K562 (cell line): ENCODE measurements around the gene VEGFA. TPM values are rescaled to one million over a fixed set of nuclear protein-coding genes. Genes with fewer than 3 reads are reported as not detected.

Source experiments
- CBX3 ChIP-seq, 2 experiments: IDR thresholded peaks; 1 replicate in 1 of 2; 2 replicates in 1 of 2; pipeline ENCODE4 v1.6.1; 2012; ENCODE audit warnings: inconsistent platforms in 2 of 2, low read length in 2 of 2, borderline replicate concordance in 1 of 2, control low read depth in 1 of 2
- CXXC5 ChIP-seq: fragments of 250-450 bp; sonication (Bioruptor Pico); IDR thresholded peaks from 2 replicates; pipeline ENCODE4 v1.8.0; 2022; ENCODE audit warnings: inconsistent platforms, mild to moderate bottlenecking, moderate library complexity
- MTF1 ChIP-seq: fragments of 250-450 bp; sonication (Bioruptor Pico); IDR thresholded peaks from 2 replicates; pipeline ENCODE4 v1.9.0; 2021; ENCODE audit warnings: moderate library complexity, mild to moderate bottlenecking, inconsistent platforms, borderline replicate concordance
- NFIX ChIP-seq: fragments of 250-450 bp; sonication (Bioruptor Pico); IDR thresholded peaks from 2 replicates; pipeline ENCODE4 v1.4.0; 2020; ENCODE audit warnings: low read depth, mild to moderate bottlenecking, moderate library complexity
- NR4A1 ChIP-seq, 2 experiments: fragments of 250-450 bp in 1 of 2; fragments of 450-650 bp in 1 of 2; sonication (Bioruptor Pico) in 1 of 2; IDR thresholded peaks; 2 replicates each; pipeline versions ENCODE4 v1.4.0 to v1.6.1; 2016 to 2020; ENCODE audit warnings: mild to moderate bottlenecking in 2 of 2, missing compliant biosample characterization in 1 of 2, missing genetic modification characterization in 1 of 2, moderate library complexity in 1 of 2
- POLR3G ChIP-seq: IDR thresholded peaks from 2 replicates; pipeline ENCODE4 v1.6.1; 2011; ENCODE audit not compliant: insufficient read length, insufficient replicate concordance; ENCODE audit errors: extremely low read depth
- SRF ChIP-seq, 2 experiments: fragments of 250-450, 450-650 bp in 1 of 2; sonication (Bioruptor Pico) in 1 of 2; sonication (generic) in 1 of 2; formaldehyde crosslinking; IDR thresholded peaks; 2 replicates each; pipeline versions ENCODE4 v1.5.0 to v1.5.1; 2020 to 2022; ENCODE audit warnings: mild to moderate bottlenecking in 1 of 2, missing genetic modification reagents in 1 of 2
- SRSF9 ChIP-seq: fragments of 200-400 bp; formaldehyde crosslinking; IDR thresholded peaks from 2 replicates; pipeline ENCODE4 v1.6.1; 2017; ENCODE audit warnings: low read depth, low read length, borderline replicate concordance
- ZFP1 ChIP-seq: fragments of 450-650 bp; formaldehyde crosslinking; IDR thresholded peaks from 2 replicates; pipeline ENCODE4 v1.4.0; 2020; ENCODE audit warnings: mild to moderate bottlenecking, mixed read lengths
- ZNF41 ChIP-seq: fragments of 250-450 bp; sonication (Bioruptor Pico); conservative IDR thresholded peaks from 2 replicates; pipeline ENCODE4 v1.4.0; 2020; ENCODE audit warnings: mild to moderate bottlenecking
- polyA plus RNA-seq, 8 experiments: library from polyadenylated mRNA; depleted of rRNA in 4 of 8; stranded (reverse) in 5 of 8; unstranded in 3 of 8; fragments of >200 nt; fragmentation: Nextera tagmentation in 2 of 8; fragmentation: Illumina TruSeq in 1 of 8; extraction: Ambion mirVana in 2 of 8; extraction: Trizol in 1 of 8; gene quantifications; 2 replicates each; pipeline versions ENCODE4 v1.2.1 to v1.2.3, GENCODE V29; 2011 to 2014; ENCODE audit warnings: inconsistent platforms in 1 of 8, missing spikeins in 1 of 8
- total RNA-seq, 7 experiments: library from RNA; depleted of rRNA in 6 of 7; stranded (reverse); fragments of >200 nt in 6 of 7; fragmentation: Illumina TruSeq in 2 of 7; extraction: Trizol in 2 of 7; gene quantifications; 2 replicates each; pipeline versions ENCODE4 v1.2.1 to v1.2.3, GENCODE V29; 2011 to 2021; ENCODE audit warnings: low replicate concordance in 1 of 7
- TF ChIP-seq, protein P1 (sequence below): fragments of 200-800 bp; sonication (Bioruptor generic); IDR thresholded peaks from 2 replicates; pipeline ENCODE4 v1.6.1; 2016; ENCODE audit warnings: missing genetic modification characterization, missing compliant biosample characterization
- TF ChIP-seq, protein P2 (sequence below): sonication (generic); formaldehyde crosslinking; IDR thresholded peaks from 2 replicates; pipeline ENCODE4 v1.8.0; 2022; ENCODE audit warnings: mild to moderate bottlenecking, missing genetic modification reagents
- TF ChIP-seq, protein P3 (sequence below): fragments of 450-650 bp; IDR thresholded peaks from 2 replicates; pipeline ENCODE4 v1.6.1; 2016; ENCODE audit warnings: mild to moderate bottlenecking
- TF ChIP-seq, protein P4 (sequence below), 2 experiments: fragments of 150-350 bp in 1 of 2; IDR thresholded peaks; 2 replicates each; pipeline ENCODE4 v1.6.1; 2012 to 2016; ENCODE audit warnings: low read depth in 2 of 2, low read length in 2 of 2, mild to moderate bottlenecking in 1 of 2, moderate library complexity in 1 of 2

The VEGFA gene
- total and polyA plus RNA-seq, 9 of the 15 experiments (the other 6 are each of a cell fraction or from before 2014, with no cell fraction given): 14.0 to 271 (median 124) TPM

DNA sequence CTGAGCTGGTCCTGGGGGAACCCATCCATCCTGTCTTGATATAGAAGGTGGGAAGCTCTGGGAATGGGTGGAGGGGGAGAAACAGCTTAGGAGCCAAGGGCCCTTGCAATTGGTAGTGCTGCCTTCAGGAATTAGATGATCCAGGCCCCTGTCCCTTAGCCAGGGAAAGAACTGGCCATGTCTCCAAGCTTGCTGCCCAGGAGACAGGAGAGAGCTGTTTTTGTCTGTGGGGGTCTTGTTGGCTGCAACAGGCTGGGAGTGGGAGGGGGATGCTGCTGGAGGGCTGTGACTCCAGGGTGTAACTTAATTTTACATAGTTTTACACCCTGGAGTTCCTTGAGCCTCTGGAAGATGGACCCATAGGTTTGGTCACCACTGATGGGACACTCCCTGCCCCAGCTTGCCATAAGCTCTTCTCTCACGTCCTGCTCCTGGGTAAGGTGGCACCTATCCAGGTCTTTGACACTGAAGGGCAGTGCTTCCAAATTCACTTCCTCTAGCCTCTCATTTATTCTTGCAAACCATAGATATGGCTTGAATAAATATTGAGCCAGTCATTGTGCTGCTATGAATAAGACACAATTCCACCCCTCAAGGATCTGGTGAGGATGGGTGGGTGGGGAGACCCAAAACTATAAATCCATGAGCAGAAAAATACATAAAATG, 16.8 kb downstream of the VEGFA start (continued):
- TF ChIP-seq, protein P1, sequence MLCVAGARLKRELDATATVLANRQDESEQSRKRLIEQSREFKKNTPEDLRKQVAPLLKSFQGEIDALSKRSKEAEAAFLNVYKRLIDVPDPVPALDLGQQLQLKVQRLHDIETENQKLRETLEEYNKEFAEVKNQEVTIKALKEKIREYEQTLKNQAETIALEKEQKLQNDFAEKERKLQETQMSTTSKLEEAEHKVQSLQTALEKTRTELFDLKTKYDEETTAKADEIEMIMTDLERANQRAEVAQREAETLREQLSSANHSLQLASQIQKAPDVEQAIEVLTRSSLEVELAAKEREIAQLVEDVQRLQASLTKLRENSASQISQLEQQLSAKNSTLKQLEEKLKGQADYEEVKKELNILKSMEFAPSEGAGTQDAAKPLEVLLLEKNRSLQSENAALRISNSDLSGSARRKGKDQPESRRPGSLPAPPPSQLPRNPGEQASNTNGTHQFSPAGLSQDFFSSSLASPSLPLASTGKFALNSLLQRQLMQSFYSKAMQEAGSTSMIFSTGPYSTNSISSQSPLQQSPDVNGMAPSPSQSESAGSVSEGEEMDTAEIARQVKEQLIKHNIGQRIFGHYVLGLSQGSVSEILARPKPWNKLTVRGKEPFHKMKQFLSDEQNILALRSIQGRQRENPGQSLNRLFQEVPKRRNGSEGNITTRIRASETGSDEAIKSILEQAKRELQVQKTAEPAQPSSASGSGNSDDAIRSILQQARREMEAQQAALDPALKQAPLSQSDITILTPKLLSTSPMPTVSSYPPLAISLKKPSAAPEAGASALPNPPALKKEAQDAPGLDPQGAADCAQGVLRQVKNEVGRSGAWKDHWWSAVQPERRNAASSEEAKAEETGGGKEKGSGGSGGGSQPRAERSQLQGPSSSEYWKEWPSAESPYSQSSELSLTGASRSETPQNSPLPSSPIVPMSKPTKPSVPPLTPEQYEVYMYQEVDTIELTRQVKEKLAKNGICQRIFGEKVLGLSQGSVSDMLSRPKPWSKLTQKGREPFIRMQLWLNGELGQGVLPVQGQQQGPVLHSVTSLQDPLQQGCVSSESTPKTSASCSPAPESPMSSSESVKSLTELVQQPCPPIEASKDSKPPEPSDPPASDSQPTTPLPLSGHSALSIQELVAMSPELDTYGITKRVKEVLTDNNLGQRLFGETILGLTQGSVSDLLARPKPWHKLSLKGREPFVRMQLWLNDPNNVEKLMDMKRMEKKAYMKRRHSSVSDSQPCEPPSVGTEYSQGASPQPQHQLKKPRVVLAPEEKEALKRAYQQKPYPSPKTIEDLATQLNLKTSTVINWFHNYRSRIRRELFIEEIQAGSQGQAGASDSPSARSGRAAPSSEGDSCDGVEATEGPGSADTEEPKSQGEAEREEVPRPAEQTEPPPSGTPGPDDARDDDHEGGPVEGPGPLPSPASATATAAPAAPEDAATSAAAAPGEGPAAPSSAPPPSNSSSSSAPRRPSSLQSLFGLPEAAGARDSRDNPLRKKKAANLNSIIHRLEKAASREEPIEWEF (CRISPR knock-in tag): no peak
- TF ChIP-seq, protein P2, sequence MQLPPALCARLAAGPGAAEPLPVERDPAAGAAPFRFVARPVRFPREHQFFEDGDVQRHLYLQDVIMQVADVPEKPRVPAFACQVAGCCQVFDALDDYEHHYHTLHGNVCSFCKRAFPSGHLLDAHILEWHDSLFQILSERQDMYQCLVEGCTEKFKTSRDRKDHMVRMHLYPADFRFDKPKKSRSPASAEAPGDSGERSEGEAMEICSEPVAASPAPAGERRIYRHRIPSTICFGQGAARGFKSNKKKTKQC (CRISPR knock-in tag): peak; percentile 56; the same call in 1 of the 2 replicates
- TF ChIP-seq NFIX (CRISPR knock-in tag) (no peak), CXXC5 (no peak), SRSF9 (no peak), ZFP1 (0 out of 2 replicates have a peak, but pooled peaks have one; percentile 27), ZNF41 (CRISPR knock-in tag) (no peak), SRF (CRISPR knock-in tag; IDR thresholded peaks at IDR 0.05) (0 out of 4 replicates have a peak, but pooled peaks of 1 of the 2 experiments have one; percentile 8), MTF1 (no peak), CBX3 (IDR thresholded peaks at IDR 0.05; ENCODE audit: borderline replicate concordance in 1 of 2, low read length in 2 of 2) (no peak), POLR3G (no peak), NR4A1 (CRISPR knock-in tag; IDR thresholded peaks at IDR 0.05) (no peak), NR4A1 (tag; IDR thresholded peaks at IDR 0.05) (no peak)
- TF ChIP-seq, protein P3, sequence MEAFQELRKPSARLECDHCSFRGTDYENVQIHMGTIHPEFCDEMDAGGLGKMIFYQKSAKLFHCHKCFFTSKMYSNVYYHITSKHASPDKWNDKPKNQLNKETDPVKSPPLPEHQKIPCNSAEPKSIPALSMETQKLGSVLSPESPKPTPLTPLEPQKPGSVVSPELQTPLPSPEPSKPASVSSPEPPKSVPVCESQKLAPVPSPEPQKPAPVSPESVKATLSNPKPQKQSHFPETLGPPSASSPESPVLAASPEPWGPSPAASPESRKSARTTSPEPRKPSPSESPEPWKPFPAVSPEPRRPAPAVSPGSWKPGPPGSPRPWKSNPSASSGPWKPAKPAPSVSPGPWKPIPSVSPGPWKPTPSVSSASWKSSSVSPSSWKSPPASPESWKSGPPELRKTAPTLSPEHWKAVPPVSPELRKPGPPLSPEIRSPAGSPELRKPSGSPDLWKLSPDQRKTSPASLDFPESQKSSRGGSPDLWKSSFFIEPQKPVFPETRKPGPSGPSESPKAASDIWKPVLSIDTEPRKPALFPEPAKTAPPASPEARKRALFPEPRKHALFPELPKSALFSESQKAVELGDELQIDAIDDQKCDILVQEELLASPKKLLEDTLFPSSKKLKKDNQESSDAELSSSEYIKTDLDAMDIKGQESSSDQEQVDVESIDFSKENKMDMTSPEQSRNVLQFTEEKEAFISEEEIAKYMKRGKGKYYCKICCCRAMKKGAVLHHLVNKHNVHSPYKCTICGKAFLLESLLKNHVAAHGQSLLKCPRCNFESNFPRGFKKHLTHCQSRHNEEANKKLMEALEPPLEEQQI: no peak
- TF ChIP-seq, protein P4, sequence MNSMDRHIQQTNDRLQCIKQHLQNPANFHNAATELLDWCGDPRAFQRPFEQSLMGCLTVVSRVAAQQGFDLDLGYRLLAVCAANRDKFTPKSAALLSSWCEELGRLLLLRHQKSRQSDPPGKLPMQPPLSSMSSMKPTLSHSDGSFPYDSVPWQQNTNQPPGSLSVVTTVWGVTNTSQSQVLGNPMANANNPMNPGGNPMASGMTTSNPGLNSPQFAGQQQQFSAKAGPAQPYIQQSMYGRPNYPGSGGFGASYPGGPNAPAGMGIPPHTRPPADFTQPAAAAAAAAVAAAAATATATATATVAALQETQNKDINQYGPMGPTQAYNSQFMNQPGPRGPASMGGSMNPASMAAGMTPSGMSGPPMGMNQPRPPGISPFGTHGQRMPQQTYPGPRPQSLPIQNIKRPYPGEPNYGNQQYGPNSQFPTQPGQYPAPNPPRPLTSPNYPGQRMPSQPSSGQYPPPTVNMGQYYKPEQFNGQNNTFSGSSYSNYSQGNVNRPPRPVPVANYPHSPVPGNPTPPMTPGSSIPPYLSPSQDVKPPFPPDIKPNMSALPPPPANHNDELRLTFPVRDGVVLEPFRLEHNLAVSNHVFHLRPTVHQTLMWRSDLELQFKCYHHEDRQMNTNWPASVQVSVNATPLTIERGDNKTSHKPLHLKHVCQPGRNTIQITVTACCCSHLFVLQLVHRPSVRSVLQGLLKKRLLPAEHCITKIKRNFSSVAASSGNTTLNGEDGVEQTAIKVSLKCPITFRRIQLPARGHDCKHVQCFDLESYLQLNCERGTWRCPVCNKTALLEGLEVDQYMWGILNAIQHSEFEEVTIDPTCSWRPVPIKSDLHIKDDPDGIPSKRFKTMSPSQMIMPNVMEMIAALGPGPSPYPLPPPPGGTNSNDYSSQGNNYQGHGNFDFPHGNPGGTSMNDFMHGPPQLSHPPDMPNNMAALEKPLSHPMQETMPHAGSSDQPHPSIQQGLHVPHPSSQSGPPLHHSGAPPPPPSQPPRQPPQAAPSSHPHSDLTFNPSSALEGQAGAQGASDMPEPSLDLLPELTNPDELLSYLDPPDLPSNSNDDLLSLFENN (IDR thresholded peaks at IDR 0.05; ENCODE audit: low read depth in 2 of 2, low read length in 2 of 2): no peak
